ENCODE data around the gene SSU72. TPM values are rescaled to one million over a fixed set of nuclear protein-coding genes. Genes with fewer than 3 reads are reported as not detected.

The SSU72 gene
- total RNA-seq, 1 experiment from 2014 or later = 104 TPM

GRCh38 chr1:1609822-1610485 lies 35.3 kb upstream of the SSU72 start:
- CTCF ChIA-PET = no interaction called here
- H3K27ac Mint-ChIP-seq (ENCODE audit: low read depth, unreplicated experiment) = no peak overlapping the region
- no peak overlapping the region for H3K4me3 Mint-ChIP-seq (ENCODE audit: unreplicated experiment)
- peaks cover 15% of the 10 kb centered on the region for H3K4me1 Mint-ChIP-seq (ENCODE audit: insufficient read depth, unreplicated experiment)
- H3K9me3 Mint-ChIP-seq (ENCODE audit: unreplicated experiment) = no peaks in the 10 kb centered on the region
- intact Hi-C loops (cut with micrococcal nuclease) = no loop called here
- H3K36me3 Mint-ChIP-seq (ENCODE audit: insufficient read depth, unreplicated experiment) = no peaks in the 10 kb centered on the region
- no peak for TF ChIP-seq CTCF (IDR thresholded peaks at IDR 0.05; ENCODE audit: unreplicated experiment)
- POLR2A ChIA-PET = interaction anchor here (0.7 kb wide), 1 partner anchor 235 kb away, joined by 3 read pairs; the partner anchor contains the start of gene AURKAIP1
- no TSS peak for BruUV-seq (replicated peaks)
- no peaks in the 10 kb centered on the region for H3K27me3 Mint-ChIP-seq (ENCODE audit: insufficient read depth, unreplicated experiment)
- no peak for DNase-seq (ENCODE audit: unreplicated experiment)

- Mint-ChIP-seq H3K4me1 (ENCODE audit: insufficient read depth, unreplicated experiment) (no peaks in the 10 kb centered on the region), H3K9me3 (ENCODE audit: unreplicated experiment) (no peaks in the 10 kb centered on the region), H3K27me3 (ENCODE audit: insufficient read depth, unreplicated experiment) (no peaks in the 10 kb centered on the region), H3K36me3 (ENCODE audit: insufficient read depth, unreplicated experiment) (no peaks in the 10 kb centered on the region), H3K4me3 (ENCODE audit: unreplicated experiment) (no peak overlapping the region), H3K27ac (ENCODE audit: low read depth, unreplicated experiment) (no peak overlapping the region)
- ChIA-PET POLR2A (no interaction called here), CTCF (no interaction called here)
- intact Hi-C loops (cut with micrococcal nuclease) = no loop called here
- no TSS peak for BruUV-seq (replicated peaks)
- TF ChIP-seq CTCF (IDR thresholded peaks at IDR 0.05; ENCODE audit: unreplicated experiment) = no peak
- DNase-seq (ENCODE audit: unreplicated experiment) = no peak
Measured at GRCh38 chr1:1606232-1606631, 31.6 kb upstream of the SSU72 start.

GRCh38 chr1:1605724-1606123 lies 31.1 kb upstream of the SSU72 start:
- no peaks in the 10 kb centered on the region for H3K4me1 Mint-ChIP-seq (ENCODE audit: insufficient read depth, unreplicated experiment)
- intact Hi-C loops (cut with micrococcal nuclease) = no loop called here
- no peaks in the 10 kb centered on the region for H3K36me3 Mint-ChIP-seq (ENCODE audit: insufficient read depth, unreplicated experiment)
- ChIA-PET POLR2A (no interaction called here), CTCF (no interaction called here)
- no TSS peak for BruUV-seq (replicated peaks)
- no peaks in the 10 kb centered on the region for H3K27me3 Mint-ChIP-seq (ENCODE audit: insufficient read depth, unreplicated experiment)
- H3K27ac Mint-ChIP-seq (ENCODE audit: low read depth, unreplicated experiment) = no peak overlapping the region
- no peak overlapping the region for H3K4me3 Mint-ChIP-seq (ENCODE audit: unreplicated experiment)
- no peaks in the 10 kb centered on the region for H3K9me3 Mint-ChIP-seq (ENCODE audit: unreplicated experiment)
- TF ChIP-seq CTCF (IDR thresholded peaks at IDR 0.05; ENCODE audit: unreplicated experiment) = no peak
- DNase-seq (ENCODE audit: unreplicated experiment) = no peak

- no peak overlapping the region for H3K27ac Mint-ChIP-seq (ENCODE audit: low read depth, unreplicated experiment)
Measured at GRCh38 chr1:1605034-1605591, 30.4 kb upstream of the SSU72 start.

More at GRCh38 chr1:1605034-1605591, 30.4 kb upstream of the SSU72 start:
- H3K9me3 Mint-ChIP-seq (ENCODE audit: unreplicated experiment) = no peaks in the 10 kb centered on the region
- DNase-seq (ENCODE audit: unreplicated experiment) = no peak
- H3K4me1 Mint-ChIP-seq (ENCODE audit: insufficient read depth, unreplicated experiment) = no peaks in the 10 kb centered on the region
- H3K4me3 Mint-ChIP-seq (ENCODE audit: unreplicated experiment) = no peak overlapping the region
- CTCF ChIA-PET = no interaction called here
- BruUV-seq (replicated peaks) = no TSS peak
- H3K36me3 Mint-ChIP-seq (ENCODE audit: insufficient read depth, unreplicated experiment) = no peaks in the 10 kb centered on the region
- POLR2A ChIA-PET = no interaction called here
- no peaks in the 10 kb centered on the region for H3K27me3 Mint-ChIP-seq (ENCODE audit: insufficient read depth, unreplicated experiment)
- TF ChIP-seq CTCF (IDR thresholded peaks at IDR 0.05; ENCODE audit: unreplicated experiment) = no peak
- intact Hi-C loops (cut with micrococcal nuclease) = no loop called here
